ENCODE measurements around the gene CELF5.

DNA sequence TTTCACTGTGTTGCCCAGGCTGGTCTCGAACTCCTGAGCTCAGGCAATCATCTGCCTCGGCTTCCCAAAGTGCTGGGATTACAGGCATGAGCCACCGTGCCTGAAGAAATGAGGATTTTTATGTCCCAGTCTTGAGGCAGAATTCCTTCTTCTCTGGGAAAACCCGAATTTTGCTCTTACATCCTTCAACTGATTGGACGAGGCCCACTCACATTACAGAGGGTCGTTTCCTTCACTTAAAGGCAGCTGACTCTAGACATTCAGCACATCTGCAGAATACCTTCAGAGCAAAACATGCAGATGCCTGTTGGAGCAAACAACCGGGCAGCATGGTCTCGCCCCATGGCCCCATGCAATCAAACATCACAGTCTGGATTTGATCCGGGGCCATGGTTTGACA lies 105.6 kb downstream of the CELF5 start:
- TF ChIP-seq, protein P1, sequence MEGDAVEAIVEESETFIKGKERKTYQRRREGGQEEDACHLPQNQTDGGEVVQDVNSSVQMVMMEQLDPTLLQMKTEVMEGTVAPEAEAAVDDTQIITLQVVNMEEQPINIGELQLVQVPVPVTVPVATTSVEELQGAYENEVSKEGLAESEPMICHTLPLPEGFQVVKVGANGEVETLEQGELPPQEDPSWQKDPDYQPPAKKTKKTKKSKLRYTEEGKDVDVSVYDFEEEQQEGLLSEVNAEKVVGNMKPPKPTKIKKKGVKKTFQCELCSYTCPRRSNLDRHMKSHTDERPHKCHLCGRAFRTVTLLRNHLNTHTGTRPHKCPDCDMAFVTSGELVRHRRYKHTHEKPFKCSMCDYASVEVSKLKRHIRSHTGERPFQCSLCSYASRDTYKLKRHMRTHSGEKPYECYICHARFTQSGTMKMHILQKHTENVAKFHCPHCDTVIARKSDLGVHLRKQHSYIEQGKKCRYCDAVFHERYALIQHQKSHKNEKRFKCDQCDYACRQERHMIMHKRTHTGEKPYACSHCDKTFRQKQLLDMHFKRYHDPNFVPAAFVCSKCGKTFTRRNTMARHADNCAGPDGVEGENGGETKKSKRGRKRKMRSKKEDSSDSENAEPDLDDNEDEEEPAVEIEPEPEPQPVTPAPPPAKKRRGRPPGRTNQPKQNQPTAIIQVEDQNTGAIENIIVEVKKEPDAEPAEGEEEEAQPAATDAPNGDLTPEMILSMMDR (conservative IDR thresholded peaks at IDR 0.05): no peak
- no peak for TF ChIP-seq ZFX (IDR thresholded peaks at IDR 0.05)
